HS-27A (cell line): Measurements from ENCODE around the gene ZNF862.

Experiments used
- DNase-seq: peaks from one replicate; pipeline ENCODE4 v3.0.0-alpha.2; 2012; ENCODE audit warnings: low read depth, missing footprints

The ZNF862 gene

GRCh38 chr7:149845257-149845980, 7.2 kb downstream of the ZNF862 start:
- DNase-seq, result no peak

- no peak for DNase-seq
Observed at GRCh38 chr7:149846021-149846420, 7.8 kb downstream of the ZNF862 start.

GRCh38 chr7:149846436-149847046, 8.4 kb downstream of the ZNF862 start:
- DNase-seq, result no peak

GRCh38 chr7:149849174-149849573, 11.0 kb downstream of the ZNF862 start:
- DNase-seq, result no peak

GRCh38 chr7:149850007-149850594, 11.9 kb downstream of the ZNF862 start:
- DNase-seq, result no peak

- no peak for DNase-seq
Observed at GRCh38 chr7:149850716-149851115, 12.5 kb downstream of the ZNF862 start.

- DNase-seq, result no peak
Observed at GRCh38 chr7:149851449-149851848, 13.3 kb downstream of the ZNF862 start.

- no peak for DNase-seq
Observed at GRCh38 chr7:149853157-149853556, 15.0 kb downstream of the ZNF862 start.

GRCh38 chr7:149854611-149855360, 16.6 kb downstream of the ZNF862 start:
- no peak for DNase-seq

- no peak for DNase-seq
Observed at GRCh38 chr7:149855361-149856305, 17.5 kb downstream of the ZNF862 start.

- no peak for DNase-seq
Observed at GRCh38 chr7:149856583-149856982, 18.4 kb downstream of the ZNF862 start.

GRCh38 chr7:149859369-149859768, 21.2 kb downstream of the ZNF862 start:
- DNase-seq, result no peak

- DNase-seq, result no peak
Observed at GRCh38 chr7:149859876-149860275, 21.7 kb downstream of the ZNF862 start.

GRCh38 chr7:149860821-149861727, 22.9 kb downstream of the ZNF862 start:
- DNase-seq, result no peak

GRCh38 chr7:149861728-149862045, 23.5 kb downstream of the ZNF862 start:
- DNase-seq, result no peak

GRCh38 chr7:149862156-149862555, 24.0 kb downstream of the ZNF862 start:
- DNase-seq, result no peak

- DNase-seq, result no peak
Observed at GRCh38 chr7:149863500-149863899, 25.3 kb downstream of the ZNF862 start.

GRCh38 chr7:149864023-149864422, 25.8 kb downstream of the ZNF862 start:
- DNase-seq, result no peak

GRCh38 chr7:149864751-149865150, 26.6 kb downstream of the ZNF862 start:
- no peak for DNase-seq

- no peak for DNase-seq
Observed at GRCh38 chr7:149865437-149865836, 27.3 kb downstream of the ZNF862 start.
